GM19240 (cell line): ENCODE data around the gene SLC29A1.

Source experiments
- DNase-seq: peaks from one replicate; pipeline ENCODE4 v3.0.0; 2011; ENCODE audit warnings: low spot score; ENCODE audit not compliant: insufficient read length

The SLC29A1 gene

DNA sequence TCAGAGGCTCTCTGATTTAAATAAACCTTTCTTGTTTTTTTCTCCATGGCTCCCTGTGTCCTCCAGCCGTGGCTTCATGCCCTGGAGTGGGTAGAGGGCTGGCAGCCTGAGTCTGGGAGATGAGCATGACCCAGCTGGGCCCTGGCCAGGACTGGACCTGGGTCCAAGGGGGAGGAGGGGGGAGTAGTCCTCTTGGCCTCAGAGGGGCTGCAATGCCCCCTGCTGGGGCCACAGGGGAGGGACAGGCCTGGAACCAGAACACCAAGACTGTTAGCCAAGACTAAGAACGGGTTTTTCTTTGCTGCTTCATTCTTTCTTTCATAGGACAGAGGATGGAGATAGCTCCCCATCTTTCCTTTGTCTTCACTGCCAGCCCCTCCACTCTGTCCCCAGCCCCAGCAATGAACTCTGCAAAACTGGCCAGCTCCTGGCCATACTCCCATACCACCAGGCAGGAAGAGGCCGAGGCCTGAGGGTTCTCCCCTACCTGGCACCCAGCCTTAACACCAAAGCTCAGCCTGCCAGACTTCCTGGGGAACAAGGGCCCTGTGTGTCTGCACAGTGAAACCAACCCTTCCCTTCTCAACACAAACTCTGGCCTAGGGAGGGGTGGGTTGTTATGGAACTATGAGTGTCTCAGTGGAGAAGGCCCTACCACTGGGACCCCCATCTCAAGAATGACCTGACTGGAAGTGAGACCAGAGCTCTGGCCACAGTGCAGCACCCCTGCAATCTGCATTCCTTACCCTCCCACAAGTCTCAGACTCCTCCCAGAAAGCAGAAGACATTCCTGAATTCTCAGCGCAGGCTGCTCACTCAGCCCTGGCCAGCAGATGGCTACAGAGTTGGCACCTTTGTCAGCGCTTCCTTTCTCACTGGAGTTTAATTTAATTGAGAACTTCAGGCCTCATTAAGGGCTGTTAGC lies 11.0 kb downstream of the SLC29A1 start:
- DNase-seq: no peak

DNA sequence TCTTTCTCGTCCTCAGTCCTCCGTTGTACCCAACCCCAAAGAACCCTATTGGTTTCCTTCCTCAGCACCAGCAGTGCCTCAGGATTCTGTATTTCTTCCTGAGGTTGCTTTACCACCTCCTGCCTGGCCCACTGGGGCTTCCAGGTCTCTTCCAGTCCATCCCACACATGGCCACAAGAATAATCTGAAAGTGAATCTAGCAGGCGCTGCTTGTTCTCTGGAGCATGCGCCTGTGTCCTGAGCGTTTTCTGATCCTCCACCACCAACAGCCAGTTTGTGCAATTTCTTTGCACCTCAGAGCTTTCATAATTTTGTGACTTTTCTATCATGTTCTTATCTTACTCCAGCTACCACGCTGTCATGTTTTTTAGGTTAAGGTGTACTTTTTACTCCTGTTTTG lies 11.9 kb downstream of the SLC29A1 start:
- DNase-seq: no peak

DNA sequence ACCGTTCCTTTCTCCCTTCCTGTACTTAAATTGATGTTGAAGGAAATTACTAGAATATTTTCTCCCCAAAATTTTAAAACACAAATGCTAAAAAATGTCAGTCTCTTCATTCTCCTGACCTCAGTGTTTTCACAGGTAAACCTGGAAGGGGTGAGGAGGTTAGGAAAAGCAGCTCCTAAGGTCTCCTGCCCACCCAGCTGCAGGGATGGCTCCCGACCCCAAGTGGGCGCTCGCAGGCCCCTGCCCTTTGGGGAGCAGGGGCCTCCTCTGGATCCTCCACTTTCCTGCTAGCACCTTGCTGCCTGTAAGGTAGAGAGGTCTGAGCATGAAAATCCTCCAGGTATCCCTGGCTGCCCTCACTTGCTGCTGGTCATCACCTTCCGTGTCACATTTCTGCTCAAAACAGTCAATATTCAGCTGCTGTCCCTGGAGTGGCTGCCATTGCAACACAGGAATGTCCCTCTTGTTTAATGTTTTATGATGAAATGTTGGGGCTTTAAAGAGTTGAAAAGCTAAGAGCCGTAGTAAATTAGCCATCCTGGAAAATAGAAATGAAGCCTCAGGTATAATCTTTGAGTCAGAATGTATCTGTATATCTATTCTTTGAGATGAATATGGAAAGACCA lies 12.6 kb downstream of the SLC29A1 start:
- no peak for DNase-seq

DNA sequence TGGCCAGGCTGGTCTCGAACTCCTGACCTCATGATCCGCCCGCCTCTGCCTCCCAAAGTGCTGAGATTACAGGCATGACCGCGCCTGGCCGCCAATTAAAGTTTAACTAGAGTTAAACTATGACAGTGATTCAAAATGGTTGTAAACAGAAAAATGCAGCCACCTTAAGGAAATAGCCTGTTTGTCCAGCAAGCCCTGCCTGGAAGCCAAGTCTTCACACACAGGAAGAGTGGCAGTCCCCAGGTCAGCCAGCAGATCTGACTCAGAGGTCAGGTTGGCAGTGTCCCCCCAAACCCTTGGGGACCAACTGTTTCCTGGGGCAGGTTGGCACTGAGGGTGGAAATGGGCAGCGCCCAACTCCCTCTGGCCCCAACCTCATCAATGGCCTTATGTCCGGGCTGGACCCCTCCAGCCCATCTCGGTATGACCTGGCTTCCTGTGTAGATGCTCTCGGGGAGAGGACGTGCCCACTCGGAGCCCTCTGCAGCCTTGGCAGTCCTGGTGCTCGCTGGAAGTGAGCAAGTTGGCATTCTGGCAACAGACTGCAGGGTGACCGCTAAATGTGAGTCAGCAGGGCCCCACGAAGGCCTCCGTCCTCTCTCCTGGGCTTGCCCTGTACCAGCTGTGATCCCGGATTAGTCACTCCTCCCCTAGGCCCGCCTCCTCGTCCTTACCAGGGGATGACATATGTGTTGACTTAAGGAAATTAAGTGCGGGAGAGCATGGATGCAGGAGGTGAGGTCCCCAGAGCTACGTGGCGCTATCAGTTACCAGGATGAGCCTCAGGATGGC lies 13.8 kb downstream of the SLC29A1 start:
- DNase-seq: no peak

DNA sequence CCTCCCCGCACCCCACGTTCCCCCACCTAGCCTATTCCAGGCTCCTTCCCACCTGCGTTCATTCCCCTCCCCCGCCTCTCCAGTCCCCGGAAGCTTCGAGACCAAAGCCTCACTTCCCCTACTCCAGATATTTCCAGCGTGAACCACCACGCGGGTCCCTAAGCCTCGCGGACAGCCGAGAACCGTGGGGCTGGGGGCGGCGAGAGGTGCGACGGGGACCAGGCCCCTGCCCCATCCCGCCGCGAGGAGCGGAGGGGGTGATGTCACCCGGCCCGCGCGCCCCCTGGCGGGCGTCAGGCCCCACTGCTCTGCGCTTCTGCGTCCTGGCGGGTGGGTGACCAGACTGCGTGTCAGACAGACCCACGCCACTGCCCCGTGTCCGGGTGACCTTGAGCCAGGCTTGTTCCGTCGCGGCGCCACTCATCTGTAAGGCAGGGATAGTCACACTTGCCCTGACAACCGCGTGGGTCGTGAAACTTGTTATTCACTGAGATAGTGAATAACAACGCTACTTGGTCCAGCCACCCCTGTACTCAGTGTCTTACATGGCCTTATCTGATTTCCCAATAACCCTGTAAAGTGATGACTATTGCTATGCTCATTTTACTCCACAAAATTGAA lies 14.5 kb downstream of the SLC29A1 start:
- no peak for DNase-seq

DNA sequence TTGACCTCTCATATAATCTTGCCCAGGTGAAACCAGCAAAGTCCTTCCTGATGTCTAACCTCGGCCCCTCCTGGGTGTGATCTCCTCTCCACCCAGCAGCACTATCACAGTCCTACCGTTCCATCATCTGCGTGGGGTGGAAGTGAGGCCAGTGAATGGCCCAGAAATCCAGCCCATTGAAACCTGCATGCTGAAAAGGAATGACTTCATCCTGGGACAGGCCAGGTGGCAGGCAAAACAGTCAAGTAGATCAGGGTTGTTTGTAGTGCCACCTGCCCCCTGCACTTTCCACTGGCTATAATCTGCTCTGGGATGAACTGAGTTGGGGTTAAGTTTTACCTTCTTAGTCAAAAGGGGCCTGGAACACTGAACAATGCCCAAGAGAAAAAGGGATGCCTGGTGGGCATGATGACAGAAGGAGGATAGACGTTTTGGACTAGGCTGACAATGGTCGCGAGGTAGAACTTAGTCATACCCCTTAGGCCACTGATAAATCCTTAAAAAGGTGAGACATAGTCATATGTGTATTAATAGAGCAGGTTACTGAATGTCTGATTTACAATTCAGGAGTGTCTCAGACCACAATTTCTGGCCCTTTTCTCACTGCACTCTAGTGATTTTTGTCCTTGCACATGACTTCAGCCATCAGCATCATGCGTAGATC lies 15.4 kb downstream of the SLC29A1 start:
- DNase-seq: no peak

DNA sequence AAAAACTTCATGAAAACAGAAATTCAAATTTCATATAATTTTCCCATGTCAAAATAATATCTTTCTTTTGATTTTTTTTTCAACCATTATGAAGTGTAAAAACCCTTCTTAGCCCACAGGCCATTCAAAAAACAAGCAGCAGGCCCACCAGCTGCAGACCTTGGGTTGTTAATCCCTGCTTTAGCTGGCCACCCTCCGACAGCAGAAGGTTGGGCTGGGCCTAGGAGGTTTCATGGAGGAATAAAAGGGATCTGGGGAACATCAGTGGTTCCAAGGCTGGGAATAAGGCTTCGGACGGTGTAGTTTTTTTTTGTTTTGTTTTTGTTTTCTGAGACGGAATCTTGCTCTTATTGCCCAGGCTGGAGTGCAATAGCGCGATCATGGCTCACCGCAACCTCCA lies 19.9 kb downstream of the SLC29A1 start:
- no peak for DNase-seq

DNA sequence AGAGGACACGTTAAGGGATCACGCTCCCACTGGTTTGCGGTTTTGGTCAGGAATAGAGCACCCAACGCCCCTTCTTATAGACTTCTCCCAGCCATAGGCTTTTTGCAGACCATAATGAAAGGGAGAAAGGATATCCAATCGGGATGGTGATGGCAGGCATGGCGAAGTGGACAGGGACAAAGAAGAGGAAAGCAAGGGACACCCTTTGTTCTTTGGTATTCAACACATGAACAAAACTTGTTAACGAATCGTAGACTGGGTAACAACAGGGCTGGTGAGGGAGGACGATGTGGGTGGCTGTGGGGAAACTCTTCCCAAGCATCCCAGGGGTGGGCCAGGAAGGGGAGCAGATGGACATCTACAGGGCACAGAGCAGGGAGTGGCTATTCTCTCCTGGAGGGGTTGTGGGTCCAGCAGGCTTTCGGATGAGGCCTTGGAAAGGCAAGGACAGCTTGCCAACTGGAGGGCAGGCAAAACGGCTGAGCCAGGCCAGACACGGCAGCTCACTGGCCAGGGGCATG lies 22.1 kb downstream of the SLC29A1 start:
- no peak for DNase-seq

DNA sequence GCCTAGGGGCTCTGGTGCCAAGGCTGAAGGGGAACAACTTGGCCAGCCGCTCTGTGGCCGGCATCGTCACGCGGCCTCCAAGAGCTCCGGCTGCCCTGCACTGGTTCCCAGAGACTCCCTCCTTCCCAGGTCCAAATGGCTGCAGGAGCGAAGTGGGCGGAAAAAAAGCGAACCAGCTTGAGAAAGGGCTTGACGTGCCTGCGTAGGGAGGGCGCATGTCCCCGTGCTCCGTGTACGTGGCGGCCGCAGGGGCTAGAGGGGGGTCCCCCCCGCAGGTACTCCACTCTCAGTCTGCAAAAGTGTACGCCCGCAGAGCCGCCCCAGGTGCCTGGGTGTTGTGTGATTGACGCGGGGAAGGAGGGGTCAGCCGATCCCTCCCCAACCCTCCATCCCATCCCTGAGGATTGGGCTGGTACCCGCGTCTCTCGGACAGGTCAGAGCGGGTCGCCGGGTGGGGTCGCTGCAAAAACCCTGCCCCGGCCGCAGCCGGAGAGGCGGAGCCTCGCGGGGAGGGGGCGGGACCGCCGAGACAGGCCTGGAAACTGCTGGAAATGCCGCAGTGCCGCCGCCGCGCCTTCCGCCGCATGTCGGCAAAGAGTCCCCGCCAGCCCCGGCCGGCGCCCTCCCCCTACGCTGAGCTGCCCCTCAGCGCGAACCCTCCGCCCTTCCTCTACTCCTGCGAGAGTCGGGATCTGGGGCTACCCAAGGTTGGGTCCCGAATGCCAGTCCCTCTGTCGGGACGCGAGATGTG lies 22.7 kb downstream of the SLC29A1 start:
- DNase-seq: no peak

DNA sequence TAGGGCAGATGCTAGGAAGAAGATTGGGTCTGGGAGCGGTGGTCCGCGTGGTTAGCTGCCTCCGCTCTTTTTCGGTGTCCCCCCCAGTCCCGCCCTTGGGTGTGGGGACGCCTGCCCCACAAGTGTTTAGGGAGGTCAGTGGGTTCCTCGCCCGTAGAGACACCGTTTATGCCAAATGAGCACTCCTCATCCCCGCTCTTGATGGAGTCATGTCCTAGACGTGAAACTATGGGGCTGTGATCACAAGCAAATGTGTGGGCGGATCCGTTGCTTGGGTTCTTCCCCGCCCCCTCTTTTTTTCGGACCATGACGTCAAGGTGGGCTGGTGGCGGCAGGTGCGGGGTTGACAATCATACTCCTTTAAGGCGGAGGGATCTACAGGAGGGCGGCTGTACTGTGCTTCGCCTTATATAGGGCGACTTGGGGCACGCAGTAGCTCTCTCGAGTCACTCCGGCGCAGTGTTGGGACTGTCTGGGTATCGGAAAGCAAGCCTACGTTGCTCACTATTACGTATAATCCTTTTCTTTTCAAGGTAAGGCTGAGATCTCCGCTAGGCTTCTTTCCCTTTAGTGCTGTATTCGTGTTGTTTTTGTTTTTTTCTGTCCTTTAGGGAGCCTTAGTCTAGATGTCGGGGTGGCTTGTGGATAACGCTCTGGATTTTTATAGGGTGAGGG lies 23.4 kb downstream of the SLC29A1 start, which contains the start of gene HSP90AB1:
Gene HSP90AB1 (plus strand): TSS at position 439 of the 675 bp plus-strand sequence. CDS start 1,529 bp downstream, outside the sequence.
- DNase-seq: peak; percentile 81

DNA sequence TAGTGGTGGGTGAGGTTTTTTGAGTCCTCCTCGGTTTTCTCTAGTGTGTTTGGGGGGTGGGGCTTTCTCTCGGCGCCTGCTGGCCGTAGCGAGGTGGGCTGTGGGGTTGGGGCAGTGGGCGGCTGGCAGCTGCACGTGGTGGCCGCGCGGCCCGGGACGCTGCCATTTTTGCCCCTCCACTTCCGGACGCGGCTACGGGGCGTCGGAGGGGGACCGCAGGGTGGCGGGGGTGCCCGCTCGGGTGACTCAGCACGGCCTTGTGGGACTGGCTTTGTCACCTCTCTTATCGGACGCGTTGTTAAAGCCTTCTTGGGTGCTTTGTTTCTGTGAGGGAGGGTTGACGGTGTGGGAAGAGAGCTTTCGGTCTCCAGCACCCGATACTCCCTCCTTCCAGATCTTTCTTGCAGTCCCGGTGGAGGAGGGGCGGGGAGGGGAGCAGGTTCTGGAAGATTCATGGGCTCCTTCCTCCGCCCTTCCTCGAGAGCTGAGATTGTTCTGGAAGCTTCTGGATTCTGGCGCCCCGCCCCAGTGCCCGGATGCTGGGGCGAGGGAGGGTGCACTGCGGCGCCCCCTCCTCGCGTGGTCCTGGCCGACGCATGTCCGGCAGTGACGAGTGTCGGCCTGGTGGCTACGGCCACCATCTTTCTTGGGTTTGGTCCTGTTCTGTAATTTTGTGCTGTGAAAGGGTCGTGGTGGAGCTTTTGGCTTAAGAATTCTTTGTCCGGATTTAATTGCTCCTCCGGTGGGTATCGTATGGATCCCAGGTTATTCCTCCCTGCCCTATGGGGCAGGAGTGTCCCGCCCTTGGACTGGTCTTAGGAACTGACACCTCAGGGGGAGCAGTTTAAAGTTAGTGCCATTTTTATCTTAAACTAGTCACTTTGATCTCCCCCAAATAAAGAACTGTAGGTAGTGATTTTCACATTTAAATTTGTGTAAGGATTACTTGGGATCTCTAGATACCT lies 24.2 kb downstream of the SLC29A1 start:
- no peak for DNase-seq

DNA sequence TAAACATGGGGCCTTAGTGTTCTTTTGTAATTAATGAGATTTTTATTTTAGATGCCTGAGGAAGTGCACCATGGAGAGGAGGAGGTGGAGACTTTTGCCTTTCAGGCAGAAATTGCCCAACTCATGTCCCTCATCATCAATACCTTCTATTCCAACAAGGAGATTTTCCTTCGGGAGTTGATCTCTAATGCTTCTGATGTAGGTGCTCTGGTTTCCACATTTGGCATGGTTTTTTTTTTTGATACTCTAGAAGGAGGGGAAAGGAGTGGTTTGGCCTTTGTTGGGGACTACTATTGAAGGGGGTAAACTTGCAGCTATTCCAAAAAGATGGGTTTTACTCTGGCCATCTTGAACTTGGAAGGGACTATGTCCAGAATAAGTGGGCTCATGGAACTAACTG lies 25.2 kb downstream of the SLC29A1 start:
- DNase-seq: no peak

DNA sequence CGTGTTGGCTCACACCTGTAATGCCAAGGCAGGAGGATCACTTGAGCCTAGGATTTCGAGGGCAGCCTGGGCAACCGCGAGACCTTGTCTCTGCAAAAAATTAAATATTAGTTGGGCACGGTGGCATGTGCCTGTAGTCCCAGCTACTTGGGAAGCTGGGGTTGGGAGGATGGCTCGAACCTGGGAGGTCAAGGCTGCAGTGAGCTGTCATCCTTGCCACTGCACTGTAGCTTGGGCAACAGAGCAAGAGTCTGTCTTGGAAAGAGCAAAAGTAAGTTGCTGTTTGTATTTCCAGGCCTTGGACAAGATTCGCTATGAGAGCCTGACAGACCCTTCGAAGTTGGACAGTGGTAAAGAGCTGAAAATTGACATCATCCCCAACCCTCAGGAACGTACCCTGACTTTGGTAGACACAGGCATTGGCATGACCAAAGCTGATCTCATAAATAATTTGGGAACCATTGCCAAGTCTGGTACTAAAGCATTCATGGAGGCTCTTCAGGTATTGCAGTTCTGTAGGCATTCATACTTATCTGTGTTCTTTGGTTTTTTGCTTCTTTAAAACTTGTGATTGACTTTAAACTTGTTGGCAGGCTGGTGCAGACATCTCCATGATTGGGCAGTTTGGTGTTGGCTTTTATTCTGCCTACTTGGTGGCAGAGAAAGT lies 25.8 kb downstream of the SLC29A1 start:
- no peak for DNase-seq

DNA sequence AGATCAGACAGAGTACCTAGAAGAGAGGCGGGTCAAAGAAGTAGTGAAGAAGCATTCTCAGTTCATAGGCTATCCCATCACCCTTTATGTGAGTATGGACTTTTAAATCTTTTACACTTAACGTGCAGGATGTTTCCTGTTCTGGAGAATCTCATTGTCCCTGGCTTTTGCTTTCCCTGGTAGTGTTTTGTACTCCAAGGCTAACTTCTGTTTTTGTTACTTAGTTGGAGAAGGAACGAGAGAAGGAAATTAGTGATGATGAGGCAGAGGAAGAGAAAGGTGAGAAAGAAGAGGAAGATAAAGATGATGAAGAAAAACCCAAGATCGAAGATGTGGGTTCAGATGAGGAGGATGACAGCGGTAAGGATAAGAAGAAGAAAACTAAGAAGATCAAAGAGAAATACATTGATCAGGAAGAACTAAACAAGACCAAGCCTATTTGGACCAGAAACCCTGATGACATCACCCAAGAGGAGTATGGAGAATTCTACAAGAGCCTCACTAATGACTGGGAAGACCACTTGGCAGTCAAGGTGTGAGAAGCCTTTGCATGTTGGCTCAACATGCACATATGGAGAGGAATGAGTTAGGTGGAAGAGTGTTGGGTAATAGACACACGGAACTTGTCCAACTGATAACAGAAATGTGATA lies 26.8 kb downstream of the SLC29A1 start:
- no peak for DNase-seq

DNA sequence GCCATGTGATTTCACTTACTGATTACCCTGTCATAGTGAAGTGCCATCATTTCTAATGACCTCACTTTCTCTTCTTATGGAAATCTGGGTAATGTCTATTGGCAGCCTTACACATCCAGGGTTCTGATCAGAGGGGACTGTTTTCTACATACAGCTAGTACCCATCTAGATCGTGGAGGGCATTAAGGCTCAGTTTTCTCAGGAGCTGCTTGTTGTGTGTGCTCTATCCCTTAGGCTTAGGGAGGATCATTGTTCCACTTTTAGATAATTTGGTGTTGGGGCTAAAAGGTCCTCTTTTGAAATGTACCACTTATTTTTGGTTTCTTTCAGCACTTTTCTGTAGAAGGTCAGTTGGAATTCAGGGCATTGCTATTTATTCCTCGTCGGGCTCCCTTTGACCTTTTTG lies 27.3 kb downstream of the SLC29A1 start:
- no peak for DNase-seq

DNA sequence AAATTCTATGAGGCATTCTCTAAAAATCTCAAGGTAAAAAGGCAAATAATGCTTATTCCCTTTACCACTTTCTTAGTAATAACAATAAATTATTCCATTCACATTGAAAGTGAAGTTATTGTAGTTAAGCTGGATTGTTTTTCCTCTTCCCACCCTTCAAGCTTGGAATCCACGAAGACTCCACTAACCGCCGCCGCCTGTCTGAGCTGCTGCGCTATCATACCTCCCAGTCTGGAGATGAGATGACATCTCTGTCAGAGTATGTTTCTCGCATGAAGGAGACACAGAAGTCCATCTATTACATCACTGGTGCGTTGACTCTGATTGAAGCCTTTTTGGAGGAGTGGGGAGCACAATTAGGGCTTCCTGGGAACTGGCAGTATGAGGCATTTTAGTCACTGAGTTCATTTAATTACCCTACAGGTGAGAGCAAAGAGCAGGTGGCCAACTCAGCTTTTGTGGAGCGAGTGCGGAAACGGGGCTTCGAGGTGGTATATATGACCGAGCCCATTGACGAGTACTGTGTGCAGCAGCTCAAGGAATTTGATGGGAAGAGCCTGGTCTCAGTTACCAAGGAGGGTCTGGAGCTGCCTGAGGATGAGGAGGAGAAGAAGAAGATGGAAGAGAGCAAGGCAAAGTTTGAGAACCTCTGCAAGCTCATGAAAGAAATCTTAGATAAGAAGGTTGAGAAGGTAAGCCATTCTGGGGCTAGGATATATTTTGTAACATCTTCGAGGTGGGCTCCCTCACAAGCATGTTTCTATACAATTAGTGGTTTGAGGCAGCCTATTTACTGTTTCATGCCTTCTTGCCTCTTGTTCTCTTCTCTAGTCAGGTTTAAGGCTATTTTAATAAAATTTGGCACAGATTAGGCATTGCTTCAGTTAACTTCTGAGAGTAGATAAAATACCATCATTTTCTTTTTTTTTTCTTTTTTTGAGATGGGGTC lies 28.5 kb downstream of the SLC29A1 start:
- DNase-seq: no peak
